Testis (tissue), 3 donors: Measurements from ENCODE around the gene SYT1. TPM values are rescaled to one million over a fixed set of nuclear protein-coding genes. Genes with fewer than 3 reads are reported as not detected.

ENCODE experiments used
- DNase-seq: peaks from one replicate; pipeline ENCODE4 v3.0.0-alpha.2; 2019
- H3K27ac ChIP-seq, 2 donors: fragments of 200-600 bp; sonication (generic); one replicate each; pipeline ENCODE4 v1.5.1; 2019
- H3K27me3 ChIP-seq: fragments of 200-600 bp; sonication (generic); one replicate; pipeline ENCODE4 v1.5.1; 2019
- H3K36me3 ChIP-seq: fragments of 200-600 bp; sonication (generic); one replicate; pipeline ENCODE4 v1.5.1; 2017; ENCODE audit warnings: low read depth; ENCODE audit errors: missing control alignments
- H3K4me1 ChIP-seq: fragments of 200-600 bp; sonication (generic); one replicate; pipeline ENCODE4 v1.5.1; 2019
- H3K4me3 ChIP-seq, 2 donors: fragments of 200-600 bp; sonication (generic); one replicate each; pipeline ENCODE4 v1.5.1; 2017 to 2019
- H3K9me3 ChIP-seq: fragments of 200-600 bp; sonication (generic); one replicate; pipeline ENCODE4 v1.5.1; 2017
- POLR2A ChIP-seq: fragments of 450-650 bp; IDR thresholded peaks from one replicate; pipeline ENCODE4 v1.6.1; 2017; ENCODE audit warnings: antibody characterized with exemption, mild to moderate bottlenecking, moderate library complexity
- WGBS, 2 donors: methylation state at CpG; one replicate each; pipeline ENCODE4 v1.1.5; 2018; 5-methylcytosine and 5-hydroxymethylcytosine counted together
- intact Hi-C: fragments of 100-400 bp; cut with DNase I; formaldehyde crosslinking; loops from one replicate; pipeline ENCODE4 v1.15.1; 2023; ENCODE audit warnings: low total_unique reads
- polyA plus RNA-seq: library from polyadenylated mRNA; stranded (reverse); fragments of 350-450 nt; fragmentation: Illumina TruSeq; extraction: RNeasy Lipid Tissue Mini Kit (QIAGEN cat#74804); gene quantifications from one replicate; pipeline ENCODE4 v1.2.3, GENCODE V29; 2014; ENCODE audit warnings: low read depth, low replicate concordance; ENCODE audit not compliant: insufficient read depth
- total RNA-seq, 2 donors: library from RNA; depleted of rRNA; stranded (reverse); fragments of >200 nt; gene quantifications; one replicate each; pipeline ENCODE4 v1.2.3, GENCODE V29; 2016
- TF ChIP-seq, protein P1 (sequence below), 3 experiments: fragments of 450-650 bp in 2 of 3; fragments of 200-600 bp in 1 of 3; sonication (generic) in 1 of 3; IDR thresholded peaks; one replicate each; pipeline ENCODE4 v1.5.1; 2016 to 2019; ENCODE audit warnings: antibody characterized with exemption in 3 of 3, mild to moderate bottlenecking in 2 of 3, moderate library complexity in 1 of 3

SYT1 gene
- total and polyA plus RNA-seq, 3 donors from 2014 or later: 1.1 to 1.7 (median 1.3) TPM

- TF ChIP-seq, protein P1, sequence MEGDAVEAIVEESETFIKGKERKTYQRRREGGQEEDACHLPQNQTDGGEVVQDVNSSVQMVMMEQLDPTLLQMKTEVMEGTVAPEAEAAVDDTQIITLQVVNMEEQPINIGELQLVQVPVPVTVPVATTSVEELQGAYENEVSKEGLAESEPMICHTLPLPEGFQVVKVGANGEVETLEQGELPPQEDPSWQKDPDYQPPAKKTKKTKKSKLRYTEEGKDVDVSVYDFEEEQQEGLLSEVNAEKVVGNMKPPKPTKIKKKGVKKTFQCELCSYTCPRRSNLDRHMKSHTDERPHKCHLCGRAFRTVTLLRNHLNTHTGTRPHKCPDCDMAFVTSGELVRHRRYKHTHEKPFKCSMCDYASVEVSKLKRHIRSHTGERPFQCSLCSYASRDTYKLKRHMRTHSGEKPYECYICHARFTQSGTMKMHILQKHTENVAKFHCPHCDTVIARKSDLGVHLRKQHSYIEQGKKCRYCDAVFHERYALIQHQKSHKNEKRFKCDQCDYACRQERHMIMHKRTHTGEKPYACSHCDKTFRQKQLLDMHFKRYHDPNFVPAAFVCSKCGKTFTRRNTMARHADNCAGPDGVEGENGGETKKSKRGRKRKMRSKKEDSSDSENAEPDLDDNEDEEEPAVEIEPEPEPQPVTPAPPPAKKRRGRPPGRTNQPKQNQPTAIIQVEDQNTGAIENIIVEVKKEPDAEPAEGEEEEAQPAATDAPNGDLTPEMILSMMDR (IDR thresholded peaks at IDR 0.05): no peak
- TF ChIP-seq POLR2A: no peak
- intact Hi-C loops: no loop called here
- Histone ChIP-seq H3K27me3 (no peaks in the 10 kb centered on the region), H3K9me3 (no peaks in the 10 kb centered on the region), H3K27ac (no peak overlapping the region), H3K4me3 (no peak overlapping the region), H3K4me1 (no peaks in the 10 kb centered on the region), H3K36me3 (no peaks in the 10 kb centered on the region)
- 53 to 74% methylated on average over 3 of the region's 3 CpGs for WGBS, 2 donors
- DNase-seq: no peak
These were observed 262.7 kb downstream of the SYT1 start for GRCh38 chr12:79127271-79127751.

GRCh38 chr12:79128956-79129355, 264.4 kb downstream of the SYT1 start:
- Histone ChIP-seq H3K27ac (no peak overlapping the region), H3K4me3 (no peak overlapping the region), H3K9me3 (no peaks in the 10 kb centered on the region), H3K27me3 (no peaks in the 10 kb centered on the region), H3K36me3 (no peaks in the 10 kb centered on the region), H3K4me1 (no peaks in the 10 kb centered on the region)
- intact Hi-C loops: no loop called here
- 91 to 93% methylated on average over 1 of the region's 1 CpG for WGBS, 2 donors
- no peak for DNase-seq
- no peak for TF ChIP-seq POLR2A
- TF ChIP-seq, protein P1 (IDR thresholded peaks at IDR 0.05): no peak

GRCh38 chr12:79138872-79139271, 274.3 kb downstream of the SYT1 start:
- TF ChIP-seq, protein P1 (IDR thresholded peaks at IDR 0.05): no peak
- no peak for TF ChIP-seq POLR2A
- H3K9me3 ChIP-seq: no peaks in the 10 kb centered on the region
- H3K4me3 ChIP-seq: no peak overlapping the region
- H3K27me3 ChIP-seq: no peaks in the 10 kb centered on the region
- WGBS, 2 donors: 84 to 95% methylated on average over 6 of the region's 6 CpGs
- H3K36me3 ChIP-seq: no peaks in the 10 kb centered on the region
- intact Hi-C loops: no loop called here
- no peaks in the 10 kb centered on the region for H3K4me1 ChIP-seq
- no peak overlapping the region for H3K27ac ChIP-seq
- no peak for DNase-seq

GRCh38 chr12:79140711-79141110, 276.1 kb downstream of the SYT1 start:
- H3K36me3 ChIP-seq: no peaks in the 10 kb centered on the region
- H3K27me3 ChIP-seq: no peaks in the 10 kb centered on the region
- WGBS, 2 donors: 92 to 94% methylated on average over 1 of the region's 1 CpG
- no peak overlapping the region for H3K4me3 ChIP-seq
- no peak for TF ChIP-seq POLR2A
- TF ChIP-seq, protein P1 (IDR thresholded peaks at IDR 0.05): no peak
- H3K27ac ChIP-seq: no peak overlapping the region
- no peaks in the 10 kb centered on the region for H3K9me3 ChIP-seq
- no peaks in the 10 kb centered on the region for H3K4me1 ChIP-seq
- intact Hi-C loops: no loop called here
- DNase-seq: no peak

DNA sequence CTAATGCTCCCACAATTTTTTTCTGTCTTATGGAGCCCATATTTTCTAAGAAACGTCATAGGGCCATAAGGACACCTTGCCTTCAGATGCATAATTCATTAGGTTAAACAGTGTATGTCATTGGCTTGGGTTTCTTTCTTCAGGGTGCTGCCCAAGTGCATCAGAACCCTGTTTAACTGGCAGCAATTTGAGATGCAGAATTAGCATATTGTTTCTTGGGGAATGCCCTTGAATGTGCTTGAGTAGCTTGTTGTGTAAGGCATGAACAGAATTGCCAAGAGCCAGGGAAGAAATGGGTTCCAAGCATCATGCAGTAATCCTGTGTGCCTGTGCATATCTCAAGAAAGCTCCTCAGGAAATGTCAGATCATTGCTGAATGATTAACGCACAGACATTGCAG, 277.2 kb downstream of the SYT1 start:
- no peak for DNase-seq
- 89 to 94% methylated on average over 2 of the region's 2 CpGs for WGBS, 2 donors
- no peak overlapping the region for H3K4me3 ChIP-seq
- no peaks in the 10 kb centered on the region for H3K9me3 ChIP-seq
- intact Hi-C loops: no loop called here
- no peaks in the 10 kb centered on the region for H3K36me3 ChIP-seq
- no peaks in the 10 kb centered on the region for H3K27me3 ChIP-seq
- H3K27ac ChIP-seq: no peak overlapping the region
- H3K4me1 ChIP-seq: no peaks in the 10 kb centered on the region
- TF ChIP-seq, protein P1 (IDR thresholded peaks at IDR 0.05): no peak
- TF ChIP-seq POLR2A: no peak
